ENCODE results near the gene CD52. TPM values are rescaled to one million over a fixed set of nuclear protein-coding genes. Genes with fewer than 3 reads are reported as not detected.

CD52 gene
- polyA plus RNA-seq, 3 donors, result 851 to 4,047 (median 2,617) TPM

DNA sequence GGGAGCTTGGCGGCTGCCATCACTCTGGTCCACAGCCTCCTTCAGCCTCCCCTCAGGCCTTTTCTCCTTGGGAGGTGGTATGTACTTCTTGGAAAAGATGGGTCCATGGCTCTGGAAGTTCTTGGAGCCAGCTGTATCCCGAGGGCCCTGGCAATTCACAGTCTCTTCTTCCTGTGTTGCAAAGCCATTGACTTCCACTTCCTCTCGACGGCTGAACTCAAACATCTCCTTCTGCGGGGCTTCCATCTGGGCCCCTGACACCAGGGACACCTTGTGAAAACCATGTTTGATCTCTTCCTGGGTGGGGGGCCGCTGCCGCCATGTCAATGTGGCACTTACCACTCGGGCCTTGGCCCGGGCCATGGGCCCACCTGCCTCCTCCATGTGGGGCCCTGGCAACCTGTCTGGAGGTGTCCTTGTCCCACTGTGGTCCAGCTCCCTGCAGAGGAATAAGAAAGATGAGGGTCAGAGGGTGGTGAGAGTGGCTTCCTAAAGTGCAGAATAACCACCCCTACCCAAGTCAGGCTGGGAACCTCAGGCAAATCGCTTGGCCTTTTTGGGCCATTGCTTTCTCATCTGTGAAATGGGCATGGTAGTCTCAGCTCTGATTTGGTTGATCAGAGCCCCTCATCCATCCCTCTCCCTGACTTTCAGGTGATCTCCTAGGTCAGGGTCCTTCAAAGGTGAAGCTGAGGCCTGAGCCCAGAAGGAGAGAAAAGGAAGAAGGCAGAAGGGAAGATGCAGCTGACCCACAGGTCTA lies 28.7 kb downstream of the CD52 start:
- Histone ChIP-seq H3K9ac (ENCODE audit: insufficient read depth, low read length, poor library complexity, severe bottlenecking) (no peak overlapping the region), H3K79me2 (ENCODE audit: insufficient read depth, low read length) (no peaks in the 10 kb centered on the region), H2AFZ (ENCODE audit: insufficient read depth, low read depth, low read length, poor library complexity, severe bottlenecking) (peak overlapping the region; percentile 35), H3K27ac (ENCODE audit: low read depth in 1 of 2, low read length in 2 of 2) (no peak overlapping the region), H3K4me1 (ENCODE audit: control insufficient read depth in 1 of 2, insufficient read depth in 2 of 2, low read length in 2 of 2) (peaks cover 6 to 10% of the 10 kb centered on the region in 2 donors), H4K20me1 (ENCODE audit: insufficient read depth, low read length) (no peaks in the 10 kb centered on the region), H3K36me3 (replicated peaks in 1 of 2; ENCODE audit: control insufficient read depth in 1 of 2, insufficient read depth in 2 of 2, low read length in 2 of 2) (no peaks in the 10 kb centered on the region), H3K9me3 (replicated peaks in 1 of 2; ENCODE audit: control insufficient read depth in 1 of 2, insufficient read depth in 1 of 2, low read length in 2 of 2) (no peaks in the 10 kb centered on the region), H3K4me2 (replicated peaks; ENCODE audit: extremely low read depth, low read length, poor library complexity, severe bottlenecking) (no peak overlapping the region), H3K27me3 (ENCODE audit: control insufficient read depth in 2 of 2, insufficient read depth in 2 of 2, low read length in 2 of 2) (no peaks in the 10 kb centered on the region), H3K4me3 (replicated peaks in 1 of 3; ENCODE audit: low read depth in 2 of 3, low read length in 3 of 3) (no peak overlapping the region)
- DNase-seq, result no peak
- no peaks in the 10 kb centered on the region for H3K36me3 Mint-ChIP-seq
- WGBS (ENCODE audit: insufficient coverage), result 28% methylated on average over 8 of the region's 10 CpGs
- H3K27ac Mint-ChIP-seq, result peak overlapping the region in 1 of 7 donors; percentile 56
- TF ChIP-seq, protein P1, sequence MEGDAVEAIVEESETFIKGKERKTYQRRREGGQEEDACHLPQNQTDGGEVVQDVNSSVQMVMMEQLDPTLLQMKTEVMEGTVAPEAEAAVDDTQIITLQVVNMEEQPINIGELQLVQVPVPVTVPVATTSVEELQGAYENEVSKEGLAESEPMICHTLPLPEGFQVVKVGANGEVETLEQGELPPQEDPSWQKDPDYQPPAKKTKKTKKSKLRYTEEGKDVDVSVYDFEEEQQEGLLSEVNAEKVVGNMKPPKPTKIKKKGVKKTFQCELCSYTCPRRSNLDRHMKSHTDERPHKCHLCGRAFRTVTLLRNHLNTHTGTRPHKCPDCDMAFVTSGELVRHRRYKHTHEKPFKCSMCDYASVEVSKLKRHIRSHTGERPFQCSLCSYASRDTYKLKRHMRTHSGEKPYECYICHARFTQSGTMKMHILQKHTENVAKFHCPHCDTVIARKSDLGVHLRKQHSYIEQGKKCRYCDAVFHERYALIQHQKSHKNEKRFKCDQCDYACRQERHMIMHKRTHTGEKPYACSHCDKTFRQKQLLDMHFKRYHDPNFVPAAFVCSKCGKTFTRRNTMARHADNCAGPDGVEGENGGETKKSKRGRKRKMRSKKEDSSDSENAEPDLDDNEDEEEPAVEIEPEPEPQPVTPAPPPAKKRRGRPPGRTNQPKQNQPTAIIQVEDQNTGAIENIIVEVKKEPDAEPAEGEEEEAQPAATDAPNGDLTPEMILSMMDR (IDR thresholded peaks at IDR 0.05), result no peak
- peaks cover 0 to 9% (median 8%) of the 10 kb centered on the region in 3 donors for H3K27me3 Mint-ChIP-seq (ENCODE audit: low read depth in 3 of 3)
- H3K4me3 Mint-ChIP-seq, result no peak overlapping the region
- peaks cover 7% of the 10 kb centered on the region for H3K4me1 Mint-ChIP-seq
- intact Hi-C loops (cut with micrococcal nuclease), result no loop called here
- H3K9me3 Mint-ChIP-seq, result no peaks in the 10 kb centered on the region

DNA sequence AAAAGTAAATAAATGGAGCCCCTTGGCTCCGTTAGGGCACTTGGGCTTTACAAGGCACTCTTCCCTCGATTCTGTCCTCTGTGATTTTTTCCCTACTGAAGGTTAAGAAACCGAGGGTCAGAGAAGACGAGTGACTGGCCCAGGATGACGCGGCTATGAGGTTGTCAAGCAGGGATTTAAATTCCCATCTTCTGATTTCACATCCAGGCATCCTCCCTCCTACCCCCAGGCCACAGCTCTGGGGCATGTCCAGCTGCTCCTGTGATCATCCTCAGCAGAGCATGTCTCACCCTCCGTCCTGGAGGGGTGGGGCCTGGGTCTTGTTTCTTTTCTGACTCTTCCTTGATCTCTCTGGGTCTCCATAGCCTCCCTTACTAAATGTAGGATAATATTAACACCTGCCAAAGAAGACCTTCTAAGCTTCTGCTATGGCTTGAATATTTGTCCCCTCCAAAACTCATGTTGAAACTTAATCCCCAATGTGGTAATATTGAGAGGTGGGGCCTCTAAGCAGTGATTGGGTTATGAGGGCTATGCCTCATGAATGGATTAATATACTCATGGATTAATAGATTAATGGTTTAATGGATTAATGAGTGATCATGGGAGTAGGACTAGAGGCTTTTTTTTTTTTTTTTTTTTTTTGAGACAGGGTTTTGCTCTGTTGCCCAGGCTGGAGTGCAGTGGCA lies 31.6 kb downstream of the CD52 start:
- Histone ChIP-seq H3K36me3 (replicated peaks in 1 of 2; ENCODE audit: control insufficient read depth in 1 of 2, insufficient read depth in 2 of 2, low read length in 2 of 2) (no peaks in the 10 kb centered on the region), H3K4me1 (ENCODE audit: control insufficient read depth in 1 of 2, insufficient read depth in 2 of 2, low read length in 2 of 2) (peaks cover 6 to 10% of the 10 kb centered on the region in 2 donors), H3K9ac (ENCODE audit: insufficient read depth, low read length, poor library complexity, severe bottlenecking) (no peak overlapping the region), H3K4me3 (replicated peaks in 1 of 3; ENCODE audit: low read depth in 2 of 3, low read length in 3 of 3) (no peak overlapping the region), H3K9me3 (replicated peaks in 1 of 2; ENCODE audit: control insufficient read depth in 1 of 2, insufficient read depth in 1 of 2, low read length in 2 of 2) (no peaks in the 10 kb centered on the region), H3K27me3 (ENCODE audit: control insufficient read depth in 2 of 2, insufficient read depth in 2 of 2, low read length in 2 of 2) (no peaks in the 10 kb centered on the region), H2AFZ (ENCODE audit: insufficient read depth, low read depth, low read length, poor library complexity, severe bottlenecking) (no peak overlapping the region), H3K4me2 (replicated peaks; ENCODE audit: extremely low read depth, low read length, poor library complexity, severe bottlenecking) (no peak overlapping the region), H4K20me1 (ENCODE audit: insufficient read depth, low read length) (no peaks in the 10 kb centered on the region), H3K27ac (ENCODE audit: low read depth in 1 of 2, low read length in 2 of 2) (no peak overlapping the region), H3K79me2 (ENCODE audit: insufficient read depth, low read length) (no peaks in the 10 kb centered on the region)
- no peak overlapping the region for H3K27ac Mint-ChIP-seq
- H3K9me3 Mint-ChIP-seq, result no peaks in the 10 kb centered on the region
- H3K4me1 Mint-ChIP-seq, result peaks cover 7% of the 10 kb centered on the region
- no peak for DNase-seq
- H3K4me3 Mint-ChIP-seq, result no peak overlapping the region
- TF ChIP-seq, protein P1 (IDR thresholded peaks at IDR 0.05), result no peak
- intact Hi-C loops (cut with micrococcal nuclease), result no loop called here
- WGBS (ENCODE audit: insufficient coverage), result 94% methylated on average over 2 of the region's 7 CpGs
- no peaks in the 10 kb centered on the region for H3K36me3 Mint-ChIP-seq
- H3K27me3 Mint-ChIP-seq (ENCODE audit: low read depth in 3 of 3), result peaks cover 0 to 2% (median 2%) of the 10 kb centered on the region in 3 donors

Measured in CD14-positive monocyte (primary cell).